GM12892 (cell line): Measurements from ENCODE around the gene BRPF3.

Experiments
- DNase-seq: peaks from one replicate; pipeline ENCODE4 v3.0.0; 2011; ENCODE audit not compliant: insufficient read length
- FAIRE-seq: peaks from 2 replicates; lab custom pipeline; 2011; peaks lifted over from hg19 to GRCh38; lab: Jason Lieb, UNC
- POLR2A ChIP-seq: IDR thresholded peaks from 2 replicates; pipeline ENCODE4 v1.6.1; 2011; ENCODE audit warnings: low read depth, low read length, control low read depth
- POLR2AphosphoS5 ChIP-seq: IDR thresholded peaks from 2 replicates; pipeline ENCODE4 v1.6.1; 2011; ENCODE audit warnings: low read depth, low read length, control low read depth
- TAF1 ChIP-seq: IDR thresholded peaks from 2 replicates; pipeline ENCODE4 v1.6.1; 2011; ENCODE audit warnings: low read depth, mild to moderate bottlenecking, control low read depth, low read length, borderline replicate concordance

BRPF3 gene

GRCh38 chr6:36239774-36240173 lies 43.2 kb downstream of the BRPF3 start:
- TF ChIP-seq TAF1 = no peak
- no peak for TF ChIP-seq POLR2A
- TF ChIP-seq POLR2AphosphoS5 = no peak
- FAIRE-seq = no peak
- no peak for DNase-seq

GRCh38 chr6:36241728-36242127 lies 45.2 kb downstream of the BRPF3 start:
- DNase-seq = no peak
- FAIRE-seq = no peak
- TF ChIP-seq POLR2A = no peak
- no peak for TF ChIP-seq POLR2AphosphoS5
- TF ChIP-seq TAF1 = no peak

- DNase-seq (no peak), FAIRE-seq (no peak)
- TF ChIP-seq TAF1 (no peak), POLR2AphosphoS5 (no peak), POLR2A (no peak)
Measured at GRCh38 chr6:36242161-36242560, 45.6 kb downstream of the BRPF3 start.

DNA sequence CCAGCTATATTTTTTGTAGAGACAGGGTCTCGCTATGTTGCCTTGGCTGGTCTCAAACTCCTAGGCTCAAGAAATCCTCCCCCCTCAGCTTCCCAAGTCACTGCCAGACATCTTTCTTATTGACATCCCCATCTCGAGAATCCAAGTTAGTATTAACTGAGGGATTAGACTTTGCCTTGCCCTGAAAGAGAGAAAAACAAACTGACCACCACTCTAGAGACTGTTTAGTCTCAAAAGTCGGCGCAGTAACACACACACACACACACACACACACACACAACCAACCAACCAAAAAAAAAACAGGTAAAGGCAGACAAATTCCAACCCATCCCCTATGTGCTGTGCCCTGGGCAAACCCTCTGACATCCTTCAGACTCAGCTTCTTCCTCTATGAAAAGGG lies 46.1 kb downstream of the BRPF3 start:
- DNase-seq = no peak
- TF ChIP-seq TAF1 (no peak), POLR2A (no peak), POLR2AphosphoS5 (no peak)
- FAIRE-seq = no peak

GRCh38 chr6:36243562-36244212 lies 47.1 kb downstream of the BRPF3 start:
- TF ChIP-seq POLR2AphosphoS5 (no peak), POLR2A (no peak), TAF1 (no peak)
- no peak for FAIRE-seq
- DNase-seq = no peak

GRCh38 chr6:36244641-36245280 lies 48.2 kb downstream of the BRPF3 start:
- no peak for DNase-seq
- TF ChIP-seq TAF1 (no peak), POLR2A (no peak), POLR2AphosphoS5 (no peak)
- FAIRE-seq = no peak

- no peak for DNase-seq
- no peak for FAIRE-seq
Measured at GRCh38 chr6:36245572-36246061, 49.1 kb downstream of the BRPF3 start.

DNA sequence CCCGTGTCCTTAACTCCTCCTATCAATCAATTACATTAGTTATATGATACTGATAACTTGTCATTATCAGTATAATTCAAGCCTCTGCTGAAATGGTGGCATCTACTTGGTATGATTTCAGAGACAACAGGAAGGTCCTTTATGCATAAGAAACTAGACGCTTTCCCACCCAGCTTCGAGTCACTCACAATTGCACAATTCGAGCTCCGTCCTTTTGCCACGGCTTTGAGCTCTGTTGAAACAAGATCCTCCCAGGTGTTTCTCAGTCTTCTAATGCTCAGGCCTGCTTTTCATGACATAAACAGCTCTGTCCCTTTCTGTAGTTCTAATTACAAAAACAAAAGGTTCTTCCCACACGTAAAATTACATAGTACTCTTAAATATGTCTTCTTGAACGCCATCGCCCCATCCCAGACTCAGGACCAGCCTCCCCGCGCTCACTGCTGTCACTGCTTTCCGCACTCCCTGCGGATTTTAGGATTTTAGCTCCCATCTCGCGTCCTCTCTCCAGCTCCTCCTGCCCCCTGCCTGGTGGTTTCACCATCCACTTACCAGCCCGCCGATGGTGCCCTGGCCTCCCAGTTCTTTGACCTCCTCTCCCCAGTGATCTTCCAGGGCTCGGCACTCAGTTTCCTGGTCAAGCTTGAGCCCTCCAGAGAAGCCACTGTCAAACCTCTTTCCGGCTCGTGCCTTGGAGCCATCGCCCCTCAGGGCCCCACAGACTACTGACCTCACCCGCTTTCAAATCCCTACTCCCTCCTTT lies 50.1 kb downstream of the BRPF3 start:
- no peak for TF ChIP-seq POLR2AphosphoS5
- TF ChIP-seq POLR2A = no peak
- TF ChIP-seq TAF1 = no peak
- FAIRE-seq (no peak), DNase-seq (no peak)

More at GRCh38 chr6:36245572-36246061, 49.1 kb downstream of the BRPF3 start:
- TF ChIP-seq POLR2A = no peak
- TF ChIP-seq TAF1 = no peak
- TF ChIP-seq POLR2AphosphoS5 = no peak

DNA sequence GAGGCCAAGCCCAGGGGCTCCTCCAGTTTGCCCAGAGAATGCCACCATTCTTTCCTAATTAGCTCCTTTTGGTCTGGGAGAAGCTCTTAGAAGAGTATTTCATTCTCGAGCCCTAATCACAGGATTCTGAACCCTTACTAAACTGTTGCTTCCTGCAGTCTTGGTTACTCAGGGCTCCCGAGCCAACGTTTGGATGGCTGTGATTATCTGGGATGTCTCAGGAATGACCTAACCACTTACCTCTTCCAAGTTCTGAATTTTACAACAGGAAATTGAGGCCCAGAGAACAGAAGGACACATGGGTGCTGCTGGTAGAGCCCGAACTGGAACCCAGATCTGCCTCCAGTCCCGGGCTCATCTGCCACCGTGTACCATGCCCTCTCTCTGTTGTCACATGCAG lies 51.1 kb downstream of the BRPF3 start:
- TF ChIP-seq TAF1 (no peak), POLR2AphosphoS5 (no peak), POLR2A (no peak)
- DNase-seq = no peak
- no peak for FAIRE-seq

- no peak for FAIRE-seq
- no peak for DNase-seq
- TF ChIP-seq POLR2A = no peak
- TF ChIP-seq POLR2AphosphoS5 = no peak
- no peak for TF ChIP-seq TAF1
Measured at GRCh38 chr6:36248980-36249379, 52.4 kb downstream of the BRPF3 start.

DNA sequence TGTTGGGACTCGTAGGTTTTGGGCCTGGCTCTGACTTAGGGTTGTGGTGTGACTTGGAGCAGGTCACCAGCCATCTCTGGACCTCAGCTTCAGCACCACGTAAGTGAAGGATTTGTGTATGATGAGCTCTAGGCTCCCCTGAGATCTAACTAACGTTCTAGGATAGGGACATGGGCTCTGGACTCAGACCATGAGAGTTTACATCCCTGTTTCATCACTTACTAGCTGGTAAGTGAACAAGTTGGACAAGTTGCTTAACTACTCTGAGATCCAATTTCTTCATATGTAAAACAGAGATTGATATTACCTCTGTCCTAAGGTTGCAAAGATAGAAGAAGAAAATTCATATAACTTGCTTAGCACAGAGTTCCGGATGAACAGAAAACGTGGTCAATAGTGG lies 53.0 kb downstream of the BRPF3 start:
- DNase-seq (no peak), FAIRE-seq (no peak)
- TF ChIP-seq POLR2AphosphoS5 (no peak), POLR2A (no peak), TAF1 (no peak)

- FAIRE-seq = no peak
- no peak for TF ChIP-seq POLR2A
- no peak for TF ChIP-seq POLR2AphosphoS5
- no peak for TF ChIP-seq TAF1
- no peak for DNase-seq
Measured at GRCh38 chr6:36252005-36252404, 55.5 kb downstream of the BRPF3 start.

GRCh38 chr6:36263390-36264000 lies 67.0 kb downstream of the BRPF3 start:
- no peak for DNase-seq
- no peak for FAIRE-seq
- TF ChIP-seq TAF1 (no peak), POLR2AphosphoS5 (no peak), POLR2A (no peak)
